ENCODE results near the gene JAKMIP2.

DNA sequence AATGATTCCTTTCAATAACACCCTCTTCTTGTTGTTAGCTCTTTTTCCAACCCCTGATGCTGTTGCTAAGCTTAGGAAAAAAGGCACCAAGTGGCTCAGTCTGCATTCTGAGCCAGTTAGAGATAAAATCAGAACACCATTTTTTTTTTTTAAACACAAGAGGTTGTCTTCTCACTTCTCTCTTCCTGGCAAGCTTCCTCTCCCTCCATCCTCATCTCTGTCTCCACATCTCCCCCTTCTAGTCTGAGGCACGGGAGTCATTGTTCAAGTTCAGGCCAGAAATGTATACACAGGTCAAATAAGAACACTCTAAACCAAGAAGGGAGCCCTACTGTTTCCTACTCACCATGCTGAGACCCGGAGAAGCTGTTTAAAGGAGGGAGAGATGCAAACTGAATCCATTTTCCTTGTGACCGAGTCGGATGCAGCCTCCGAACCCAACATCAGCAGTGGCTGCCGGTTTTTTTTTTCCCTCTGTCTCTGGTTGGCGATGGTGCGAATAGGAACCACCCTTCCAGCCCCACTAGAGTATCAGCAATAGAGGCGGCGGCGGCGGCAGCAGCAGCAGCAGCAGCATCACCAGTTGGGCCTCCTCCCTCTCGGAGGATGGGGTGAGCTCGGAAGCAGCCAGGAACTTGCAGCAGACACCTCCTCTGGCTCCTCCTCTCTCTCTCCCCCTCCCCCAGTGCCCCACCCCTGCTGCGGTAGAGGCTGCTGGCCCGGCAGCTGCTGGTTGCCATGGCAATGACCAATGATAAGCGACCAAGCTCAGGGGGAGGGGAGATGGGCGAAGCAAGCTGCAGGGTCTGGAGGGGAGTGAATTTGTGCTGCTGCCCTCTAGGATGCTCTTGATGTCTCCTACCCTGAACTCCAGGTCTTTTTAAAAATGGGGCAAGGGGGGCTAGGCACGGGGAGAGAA lies at the start of gene JAKMIP2:
- TF ChIP-seq POLR2A (IDR thresholded peaks at IDR 0.05; ENCODE audit: low read depth, low read length), result no peak
- TF ChIP-seq TAF1 (IDR thresholded peaks at IDR 0.05; ENCODE audit: low read depth, low read length), result no peak
- TF ChIP-seq POLR2AphosphoS5 (IDR thresholded peaks at IDR 0.05; ENCODE audit: low read depth, low read length), result no peak

All from GM12891 (cell line).